Body of pancreas (tissue), 4 donors: ENCODE measurements around the gene NRG3. TPM values are rescaled to one million over a fixed set of nuclear protein-coding genes. Genes with fewer than 3 reads are reported as not detected.

ENCODE experiments used
- ATAC-seq: fragments of 150-250 bp; one replicate; pipeline ENCODE4 v1.9.1; 2016
- DNase-seq, 4 donors: peaks; one replicate each; pipeline ENCODE4 v3.0.0-alpha.2; 2019
- H3K27ac ChIP-seq, 4 donors: fragments of 200-600 bp; sonication (generic); 1 replicate in 3 of 4; 2 replicates in 1 of 4; pipeline versions ENCODE4 v1.5.1 to v1.6.1; 2016 to 2019; ENCODE audit warnings: mild to moderate bottlenecking in 1 of 4, mixed read lengths in 1 of 4, moderate library complexity in 1 of 4
- H3K27me3 ChIP-seq, 2 donors: fragments of 200-600 bp; sonication (generic); one replicate each; pipeline ENCODE4 v1.6.0; 2016; ENCODE audit warnings: mild to moderate bottlenecking in 1 of 2
- H3K36me3 ChIP-seq, 2 donors: fragments of 200-600 bp; sonication (generic); replicated peaks in 1 of 2; 2 replicates each; pipeline ENCODE4 v1.5.1; 2016; ENCODE audit warnings: low read depth in 2 of 2; ENCODE audit not compliant: insufficient read depth in 1 of 2
- H3K4me1 ChIP-seq: fragments of 200-600 bp; sonication (generic); one replicate; pipeline ENCODE4 v1.6.0; 2016
- H3K4me3 ChIP-seq, 2 donors: fragments of 200-600 bp; sonication (generic); 1 replicate in 1 of 2; 2 replicates in 1 of 2; pipeline ENCODE4 v1.5.1; 2016 to 2019
- H3K9me3 ChIP-seq, 3 donors: fragments of 200-600 bp; sonication (generic); 1 replicate in 2 of 3; 2 replicates in 1 of 3; pipeline ENCODE4 v1.5.1; 2016
- POLR2A ChIP-seq, 3 donors: fragments of 450-650 bp; IDR thresholded peaks; one replicate each; pipeline ENCODE4 v1.6.1; 2016; ENCODE audit warnings: antibody characterized with exemption in 3 of 3, mild to moderate bottlenecking in 2 of 3
- WGBS, 2 donors: methylation state at CpG; one replicate each; pipeline ENCODE4 v1.1.5; 2017; 5-methylcytosine and 5-hydroxymethylcytosine counted together
- intact Hi-C: fragments of 100-400 bp; cut with DNase I; formaldehyde crosslinking; loops from one replicate; pipeline ENCODE4 v1.15.1; 2023
- total RNA-seq, 2 donors: library from RNA; depleted of rRNA; stranded (reverse); fragments of >200 nt; gene quantifications; one replicate each; pipeline ENCODE4 v1.1.0, GENCODE V29; 2016
- TF ChIP-seq, protein P1 (sequence below), 7 experiments: fragments of 450-650 bp in 4 of 7; fragments of 200-600 bp in 3 of 7; sonication (generic) in 3 of 7; IDR thresholded peaks; one replicate each; pipeline ENCODE4 v1.5.1; 2016 to 2019; ENCODE audit warnings: antibody characterized with exemption in 7 of 7

NRG3 gene
- total RNA-seq, 2 donors from 2014 or later, result 0.26 TPM; not detected in 1

GRCh38 chr10:82190432-82191260 lies 315.7 kb downstream of the NRG3 start:
- no peak overlapping the region for H3K4me3 ChIP-seq
- TF ChIP-seq, protein P1, sequence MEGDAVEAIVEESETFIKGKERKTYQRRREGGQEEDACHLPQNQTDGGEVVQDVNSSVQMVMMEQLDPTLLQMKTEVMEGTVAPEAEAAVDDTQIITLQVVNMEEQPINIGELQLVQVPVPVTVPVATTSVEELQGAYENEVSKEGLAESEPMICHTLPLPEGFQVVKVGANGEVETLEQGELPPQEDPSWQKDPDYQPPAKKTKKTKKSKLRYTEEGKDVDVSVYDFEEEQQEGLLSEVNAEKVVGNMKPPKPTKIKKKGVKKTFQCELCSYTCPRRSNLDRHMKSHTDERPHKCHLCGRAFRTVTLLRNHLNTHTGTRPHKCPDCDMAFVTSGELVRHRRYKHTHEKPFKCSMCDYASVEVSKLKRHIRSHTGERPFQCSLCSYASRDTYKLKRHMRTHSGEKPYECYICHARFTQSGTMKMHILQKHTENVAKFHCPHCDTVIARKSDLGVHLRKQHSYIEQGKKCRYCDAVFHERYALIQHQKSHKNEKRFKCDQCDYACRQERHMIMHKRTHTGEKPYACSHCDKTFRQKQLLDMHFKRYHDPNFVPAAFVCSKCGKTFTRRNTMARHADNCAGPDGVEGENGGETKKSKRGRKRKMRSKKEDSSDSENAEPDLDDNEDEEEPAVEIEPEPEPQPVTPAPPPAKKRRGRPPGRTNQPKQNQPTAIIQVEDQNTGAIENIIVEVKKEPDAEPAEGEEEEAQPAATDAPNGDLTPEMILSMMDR (IDR thresholded peaks at IDR 0.05), result no peak
- TF ChIP-seq POLR2A (IDR thresholded peaks at IDR 0.05), result no peak
- no peaks in the 10 kb centered on the region for H3K27me3 ChIP-seq
- peaks cover 0 to 4% (median 0%) of the 10 kb centered on the region in 3 donors for H3K9me3 ChIP-seq
- ATAC-seq (no peak), DNase-seq (no peak)
- no peaks in the 10 kb centered on the region for H3K36me3 ChIP-seq
- no peaks in the 10 kb centered on the region for H3K4me1 ChIP-seq
- no peak overlapping the region for H3K27ac ChIP-seq
- 71 to 79% methylated on average over 5 of the region's 5 CpGs for WGBS, 2 donors
- intact Hi-C loops, result no loop called here

DNA sequence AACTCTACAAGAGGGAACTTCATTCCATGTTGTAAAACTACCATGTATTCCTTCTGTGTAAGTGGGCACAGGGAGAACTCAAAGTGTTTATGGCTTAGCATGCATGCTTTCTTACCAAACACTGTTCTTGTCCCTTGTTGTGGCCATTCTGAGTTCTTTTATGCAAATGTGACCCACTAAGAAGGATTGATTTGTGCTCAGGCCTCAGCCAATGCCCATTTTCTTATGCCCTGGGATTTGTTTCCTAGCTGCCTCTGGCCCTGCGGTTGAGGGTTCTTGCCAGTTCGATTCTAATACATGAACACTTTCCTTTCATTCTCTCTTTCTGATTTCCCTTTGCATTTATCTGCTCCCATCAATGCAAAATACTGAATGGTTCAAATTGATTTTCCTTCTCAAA lies 316.7 kb downstream of the NRG3 start:
- no peak for DNase-seq
- Histone ChIP-seq H3K4me1 (no peaks in the 10 kb centered on the region), H3K9me3 (no peaks in the 10 kb centered on the region), H3K4me3 (no peak overlapping the region), H3K27ac (no peak overlapping the region), H3K27me3 (no peaks in the 10 kb centered on the region), H3K36me3 (no peaks in the 10 kb centered on the region)
- WGBS, 2 donors, result 67 to 80% methylated on average over 2 of the region's 2 CpGs
- no peak for TF ChIP-seq POLR2A (IDR thresholded peaks at IDR 0.05)
- TF ChIP-seq, protein P1 (IDR thresholded peaks at IDR 0.05), result no peak
- ATAC-seq, result no peak
- intact Hi-C loops, result no loop called here

- no peaks in the 10 kb centered on the region for H3K27me3 ChIP-seq
- 57 to 77% methylated on average over 2 of the region's 2 CpGs for WGBS, 2 donors
- H3K9me3 ChIP-seq, result no peaks in the 10 kb centered on the region
- no peak for ATAC-seq
- H3K27ac ChIP-seq, result no peak overlapping the region
- H3K4me3 ChIP-seq, result no peak overlapping the region
- no peak for DNase-seq
- no peaks in the 10 kb centered on the region for H3K4me1 ChIP-seq
- TF ChIP-seq, protein P1 (IDR thresholded peaks at IDR 0.05), result no peak
- no peak for TF ChIP-seq POLR2A (IDR thresholded peaks at IDR 0.05)
- intact Hi-C loops, result no loop called here
- H3K36me3 ChIP-seq, result no peaks in the 10 kb centered on the region
Measured at GRCh38 chr10:82192665-82193064, 317.7 kb downstream of the NRG3 start.

- Histone ChIP-seq H3K27ac (no peak overlapping the region), H3K4me3 (no peak overlapping the region), H3K27me3 (no peaks in the 10 kb centered on the region), H3K9me3 (no peaks in the 10 kb centered on the region), H3K36me3 (no peaks in the 10 kb centered on the region), H3K4me1 (no peaks in the 10 kb centered on the region)
- intact Hi-C loops, result no loop called here
- DNase-seq (no peak), ATAC-seq (no peak)
- TF ChIP-seq, protein P1 (IDR thresholded peaks at IDR 0.05), result no peak
- TF ChIP-seq POLR2A (IDR thresholded peaks at IDR 0.05), result no peak
- WGBS, 2 donors, result 83 to 85% methylated on average over 7 of the region's 7 CpGs
Measured at GRCh38 chr10:82194419-82194818, 319.4 kb downstream of the NRG3 start.

- ATAC-seq, result no peak
- H3K36me3 ChIP-seq, result no peaks in the 10 kb centered on the region
- H3K4me3 ChIP-seq, result no peak overlapping the region
- H3K27me3 ChIP-seq, result no peaks in the 10 kb centered on the region
- no peaks in the 10 kb centered on the region for H3K4me1 ChIP-seq
- no peak overlapping the region for H3K27ac ChIP-seq
- H3K9me3 ChIP-seq, result no peaks in the 10 kb centered on the region
- intact Hi-C loops, result no loop called here
- WGBS, 2 donors, result 88% methylated on average over 2 of the region's 2 CpGs
- no peak for DNase-seq
- TF ChIP-seq, protein P1 (IDR thresholded peaks at IDR 0.05), result no peak
- no peak for TF ChIP-seq POLR2A (IDR thresholded peaks at IDR 0.05)
Measured at GRCh38 chr10:82206831-82207230, 331.8 kb downstream of the NRG3 start.
